ENCODE data around the gene QPCT. TPM values are rescaled to one million over a fixed set of nuclear protein-coding genes. Genes with fewer than 3 reads are reported as not detected.

QPCT gene
- total RNA-seq, 4 donors from 2014 or later, result 2.1 to 13.7 (median 7.2) TPM

- intact Hi-C loops (cut with DNase I), result no loop called here
Observed at GRCh38 chr2:37415128-37415820, 70.8 kb downstream of the QPCT start.

GRCh38 chr2:37417321-37417720 lies 72.9 kb downstream of the QPCT start:
- Histone ChIP-seq H3K36me3 (no peaks in the 10 kb centered on the region), H3K27me3 (peaks cover 0 to 47% (median 0%) of the 10 kb centered on the region in 4 donors), H3K9me3 (no peaks in the 10 kb centered on the region), H3K4me3 (no peak overlapping the region), H3K27ac (no peak overlapping the region), H3K4me1 (peaks cover 0 to 13% (median 8%) of the 10 kb centered on the region in 3 donors)
- WGBS, 2 donors, result 26 to 44% methylated on average over 2 to 4 of the region's 4 CpGs
- TF ChIP-seq POLR2A (IDR thresholded peaks at IDR 0.05), result no peak
- TF ChIP-seq, protein P1, sequence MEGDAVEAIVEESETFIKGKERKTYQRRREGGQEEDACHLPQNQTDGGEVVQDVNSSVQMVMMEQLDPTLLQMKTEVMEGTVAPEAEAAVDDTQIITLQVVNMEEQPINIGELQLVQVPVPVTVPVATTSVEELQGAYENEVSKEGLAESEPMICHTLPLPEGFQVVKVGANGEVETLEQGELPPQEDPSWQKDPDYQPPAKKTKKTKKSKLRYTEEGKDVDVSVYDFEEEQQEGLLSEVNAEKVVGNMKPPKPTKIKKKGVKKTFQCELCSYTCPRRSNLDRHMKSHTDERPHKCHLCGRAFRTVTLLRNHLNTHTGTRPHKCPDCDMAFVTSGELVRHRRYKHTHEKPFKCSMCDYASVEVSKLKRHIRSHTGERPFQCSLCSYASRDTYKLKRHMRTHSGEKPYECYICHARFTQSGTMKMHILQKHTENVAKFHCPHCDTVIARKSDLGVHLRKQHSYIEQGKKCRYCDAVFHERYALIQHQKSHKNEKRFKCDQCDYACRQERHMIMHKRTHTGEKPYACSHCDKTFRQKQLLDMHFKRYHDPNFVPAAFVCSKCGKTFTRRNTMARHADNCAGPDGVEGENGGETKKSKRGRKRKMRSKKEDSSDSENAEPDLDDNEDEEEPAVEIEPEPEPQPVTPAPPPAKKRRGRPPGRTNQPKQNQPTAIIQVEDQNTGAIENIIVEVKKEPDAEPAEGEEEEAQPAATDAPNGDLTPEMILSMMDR (IDR thresholded peaks at IDR 0.05), result no peak
- DNase-seq, result no peak
- intact Hi-C loops (cut with DNase I), result no loop called here

More at GRCh38 chr2:37415128-37415820, 70.8 kb downstream of the QPCT start:
- Histone ChIP-seq H3K9me3 (no peaks in the 10 kb centered on the region), H3K27ac (no peak overlapping the region), H3K4me3 (no peak overlapping the region), H3K36me3 (no peaks in the 10 kb centered on the region), H3K4me1 (peaks cover 0 to 13% (median 8%) of the 10 kb centered on the region in 3 donors), H3K27me3 (peaks cover 0 to 53% (median 0%) of the 10 kb centered on the region in 4 donors)
- TF ChIP-seq POLR2A (IDR thresholded peaks at IDR 0.05), result no peak
- no peak for DNase-seq
- 76 to 88% methylated on average over 5 to 7 of the region's 7 CpGs for WGBS, 2 donors

DNA sequence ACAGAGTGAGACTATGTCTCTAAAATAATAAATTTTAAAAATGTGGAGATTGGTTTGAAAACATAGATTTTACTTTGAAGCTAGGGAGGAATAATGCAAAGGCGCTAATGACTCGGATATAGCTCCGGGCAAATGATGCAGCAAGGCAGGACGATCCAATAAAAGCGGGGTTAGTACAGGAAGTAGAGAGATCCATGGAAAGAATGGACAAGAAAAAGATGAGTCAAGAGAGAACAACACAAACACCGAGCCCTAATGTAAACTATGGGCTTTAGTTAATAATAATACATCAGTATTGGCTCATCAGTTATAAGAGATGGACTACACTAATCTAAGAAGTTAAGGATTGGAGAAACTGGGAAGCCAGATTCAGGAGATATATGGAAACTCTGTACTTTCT lies 74.5 kb downstream of the QPCT start:
- 44 to 56% methylated on average over 6 of the region's 6 CpGs for WGBS, 2 donors
- intact Hi-C loops (cut with DNase I), result no loop called here

GRCh38 chr2:37421686-37422085 lies 77.3 kb downstream of the QPCT start:
- Histone ChIP-seq H3K27ac (no peak overlapping the region), H3K4me3 (no peak overlapping the region), H3K27me3 (peaks cover 0 to 39% (median 0%) of the 10 kb centered on the region in 4 donors), H3K36me3 (no peaks in the 10 kb centered on the region), H3K9me3 (no peaks in the 10 kb centered on the region), H3K4me1 (no peaks in the 10 kb centered on the region)
- DNase-seq, result no peak
- intact Hi-C loops (cut with DNase I), result no loop called here
- 78 to 90% methylated on average over 4 of the region's 6 CpGs for WGBS, 2 donors
- TF ChIP-seq POLR2A (IDR thresholded peaks at IDR 0.05), result no peak
- TF ChIP-seq, protein P1 (IDR thresholded peaks at IDR 0.05), result no peak

More for the DNA sequence above, 74.5 kb downstream of the QPCT start:
- Histone ChIP-seq H3K27ac (no peak overlapping the region), H3K27me3 (peaks cover 0 to 52% (median 0%) of the 10 kb centered on the region in 4 donors), H3K4me3 (no peak overlapping the region), H3K9me3 (no peaks in the 10 kb centered on the region), H3K4me1 (peaks cover 0 to 13% (median 8%) of the 10 kb centered on the region in 3 donors), H3K36me3 (no peaks in the 10 kb centered on the region)
- no peak for DNase-seq
- TF ChIP-seq, protein P1 (IDR thresholded peaks at IDR 0.05), result no peak
- no peak for TF ChIP-seq POLR2A (IDR thresholded peaks at IDR 0.05)

GRCh38 chr2:37422816-37423215 lies 78.4 kb downstream of the QPCT start:
- intact Hi-C loops (cut with DNase I), result no loop called here
- H3K27me3 ChIP-seq, result peaks cover 0 to 35% (median 0%) of the 10 kb centered on the region in 4 donors
- no peak for DNase-seq
- H3K36me3 ChIP-seq, result no peaks in the 10 kb centered on the region
- WGBS, 2 donors, result 96 to 100% methylated on average over 3 to 4 of the region's 4 CpGs
- H3K4me3 ChIP-seq, result no peak overlapping the region
- no peaks in the 10 kb centered on the region for H3K4me1 ChIP-seq
- no peak overlapping the region for H3K27ac ChIP-seq
- TF ChIP-seq, protein P1 (IDR thresholded peaks at IDR 0.05), result no peak
- TF ChIP-seq POLR2A (IDR thresholded peaks at IDR 0.05), result no peak
- no peaks in the 10 kb centered on the region for H3K9me3 ChIP-seq

Small RNAs within 50 kb of the gene (small RNA-seq; reads per million reads assigned to genes)
- 0 reads per million in 4 donors for gene RNU6-939P

Other genes starting within 250 kb of the QPCT start
- gene EIF2AK2, start 187.7 kb upstream of the QPCT start, total RNA-seq, result 10 to 100 TPM in 3 of 4 donors, 1 to 10 TPM in 1; 8.1 to 21.4 (median 16.7) TPM
- not detected for gene SULT6B1, start 156.0 kb upstream of the QPCT start, total RNA-seq
- 10 to 100 TPM; 17.9 to 22.3 (median 20.3) TPM for gene CEBPZOS, start 148.1 kb upstream of the QPCT start, total RNA-seq
- 10 to 100 TPM; 13.9 to 47.5 (median 33.7) TPM for gene CEBPZ, start 113.0 kb upstream of the QPCT start, total RNA-seq
- 10 to 100 TPM in 1 of 4 donors, 1 to 10 TPM in 3; 8.3 to 12.6 (median 8.9) TPM for gene NDUFAF7, start 113.0 kb upstream of the QPCT start, total RNA-seq
- gene PRKD3, start 19.8 kb upstream of the QPCT start, total RNA-seq, result 10 to 100 TPM in 3 of 4 donors, 1 to 10 TPM in 1; 7.4 to 25.9 (median 23.2) TPM

Data from esophagus squamous epithelium (tissue), 5 donors.